Measurements from ENCODE around the gene ALDH1A1.

Gene ALDH1A1

GRCh38 chr9:72858089-72858912 is 94.6 kb downstream of the ALDH1A1 start:
- DNase-seq (ENCODE audit: low read depth in 2 of 3, low spot score in 1 of 3): no peak

DNA sequence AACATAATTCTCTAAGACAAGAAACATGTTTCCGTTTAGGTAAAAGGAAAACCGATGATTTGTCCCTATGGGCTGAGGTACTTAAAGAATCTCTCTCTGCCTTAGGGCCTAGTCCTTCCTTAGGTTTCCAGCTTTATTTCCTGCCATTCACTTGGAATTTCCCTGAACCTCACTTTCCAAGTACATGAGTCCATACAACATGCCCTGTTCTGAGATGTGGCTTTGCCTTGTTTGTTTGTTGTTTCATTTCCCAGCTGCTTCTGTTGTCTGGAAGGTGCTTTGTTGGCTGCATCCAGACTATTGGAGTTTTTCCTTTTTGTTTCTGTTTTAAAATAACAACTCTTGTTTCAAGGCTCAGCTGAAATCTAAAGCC is 95.2 kb downstream of the ALDH1A1 start:
- DNase-seq (ENCODE audit: low read depth in 2 of 3, low spot score in 1 of 3): no peak

DNA sequence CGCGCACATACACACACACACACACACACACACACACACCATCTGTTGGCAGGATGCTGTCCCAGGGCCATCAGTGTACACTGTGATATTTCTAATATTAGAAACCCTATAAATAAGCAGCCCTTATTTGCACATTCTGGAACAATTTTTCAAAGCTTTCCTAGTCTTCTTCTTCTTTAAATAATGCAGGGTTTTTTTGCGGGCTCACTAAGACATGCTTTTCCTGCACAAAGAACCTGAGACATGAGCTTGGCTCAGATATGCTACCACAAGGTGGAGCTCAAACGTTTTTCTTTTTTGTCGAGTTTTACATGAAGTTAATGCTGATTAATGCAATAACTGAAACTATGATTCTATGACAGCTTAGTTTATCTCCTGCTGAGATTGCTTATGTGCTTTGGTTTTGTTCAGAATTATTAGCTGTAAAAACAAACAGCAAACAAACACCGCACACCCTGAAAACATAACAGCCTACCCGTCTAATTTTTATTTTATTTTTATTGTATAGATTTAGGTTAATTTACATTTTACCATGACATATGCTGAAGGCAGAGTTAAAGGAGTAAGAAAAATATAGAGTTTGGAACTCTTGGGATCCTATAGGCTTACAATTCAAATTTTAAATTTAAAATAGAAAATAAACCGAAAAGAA is 95.8 kb downstream of the ALDH1A1 start:
- peak in 1 of 3 donors; percentile 11 for DNase-seq (ENCODE audit: low read depth in 2 of 3, low spot score in 1 of 3)

DNA sequence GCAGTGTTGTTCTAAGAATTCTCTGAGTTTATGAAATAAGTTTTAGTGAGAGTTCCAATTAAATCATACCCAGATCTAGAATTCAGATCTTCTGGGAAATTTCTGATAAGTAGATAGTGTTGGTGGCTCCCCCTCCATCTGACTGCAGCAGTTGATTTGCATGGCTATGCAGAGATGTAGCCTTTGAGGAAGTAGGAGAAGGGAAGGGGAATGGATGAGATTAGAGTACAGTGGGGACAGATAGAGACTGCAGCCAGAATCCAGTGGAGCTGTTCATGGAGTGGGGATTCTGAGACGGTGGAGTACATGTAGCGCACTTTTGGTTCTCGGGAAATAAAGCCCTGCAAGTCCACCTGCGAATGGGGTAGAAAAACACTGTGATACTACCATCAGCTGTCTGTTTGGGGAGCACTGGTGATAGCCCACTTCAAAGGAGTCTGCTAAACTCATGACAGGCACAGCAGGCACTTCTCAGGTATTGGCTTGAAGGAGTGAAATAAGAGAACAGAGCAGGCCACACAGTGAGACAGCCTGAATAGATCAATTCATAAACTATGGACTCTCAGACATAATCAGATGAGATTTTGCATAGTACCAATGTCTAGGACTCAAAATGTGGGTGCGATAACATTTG is 96.8 kb downstream of the ALDH1A1 start:
- DNase-seq (ENCODE audit: low read depth in 2 of 3, low spot score in 1 of 3): no peak

DNA sequence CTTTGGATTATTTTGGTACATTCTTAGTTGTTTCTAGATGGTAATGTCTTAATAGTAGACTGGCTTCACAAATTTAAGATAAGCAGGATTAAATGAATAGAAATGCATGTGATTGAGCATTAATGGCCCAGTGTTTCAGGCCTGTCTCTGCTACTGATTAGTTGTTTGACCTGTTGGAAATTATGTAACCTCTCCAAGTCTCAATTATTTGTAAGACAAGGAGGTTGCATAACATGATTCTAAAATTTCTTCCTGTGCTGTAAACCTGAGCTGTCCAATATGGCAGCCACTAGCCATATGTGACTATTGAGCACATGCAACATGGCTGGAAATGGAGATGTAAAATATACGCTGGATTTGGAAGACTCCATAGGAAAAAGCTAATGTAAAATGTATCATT is 97.5 kb downstream of the ALDH1A1 start:
- DNase-seq (ENCODE audit: low read depth in 2 of 3, low spot score in 1 of 3): no peak
